Measurements from ENCODE around the gene HTRA2.

GRCh38 chr2:74515271-74515980, 14.3 kb upstream of the HTRA2 start:
- no peak for TF ChIP-seq CTCF (IDR thresholded peaks at IDR 0.05)
- no peak for TF ChIP-seq POLR2A (IDR thresholded peaks at IDR 0.05)
- TF ChIP-seq EP300 (IDR thresholded peaks at IDR 0.05; ENCODE audit: low read depth): no peak

All from transverse colon (tissue), 3 donors.